Heart right ventricle (tissue), 16 donors: ENCODE measurements around the gene NAT10. TPM values are rescaled to one million over a fixed set of nuclear protein-coding genes. Genes with fewer than 3 reads are reported as not detected.
"Not testable (repeated sequence)": the region's sequence is repeated elsewhere in the genome, so short reads cannot be mapped to it uniquely, and the experiment has no call there.

ENCODE experiments used
- ATAC-seq, 8 donors: fragments of 200-7000 bp; cut with Tn5 transposase; one replicate each; pipeline ENCODE4 v1.9.1; 2020; ENCODE audit warnings: mild to moderate bottlenecking in 8 of 8, moderate library complexity in 8 of 8, moderate number of reproducible peaks in 1 of 8
- DNase-seq, 2 donors: peaks; one replicate each; pipeline ENCODE4 v3.0.0-alpha.2; 2020
- H3K27ac ChIP-seq, 10 donors: fragments of 200-600 bp; sonication (generic) in 2 of 10; one replicate each; pipeline versions ENCODE4 v1.5.0 to v1.8.0; 2020 to 2022; ENCODE audit warnings: mild to moderate bottlenecking in 3 of 10
- H3K27me3 ChIP-seq, 7 donors: fragments of 200-600 bp; one replicate each; pipeline ENCODE4 v1.8.0; 2021 to 2022; ENCODE audit warnings: mild to moderate bottlenecking in 2 of 7
- H3K36me3 ChIP-seq, 9 donors: fragments of 200-600 bp; sonication (generic) in 1 of 9; one replicate each; pipeline versions ENCODE4 v1.5.0 to v1.8.0; 2020 to 2022; ENCODE audit warnings: mild to moderate bottlenecking in 2 of 9
- H3K4me1 ChIP-seq, 9 donors: fragments of 200-600 bp; sonication (generic) in 1 of 9; one replicate each; pipeline versions ENCODE4 v1.5.0 to v1.8.0; 2020 to 2022; ENCODE audit warnings: mild to moderate bottlenecking in 4 of 9
- H3K4me3 ChIP-seq, 10 donors: fragments of 200-600 bp; sonication (generic) in 2 of 10; one replicate each; pipeline versions ENCODE4 v1.5.0 to v1.8.0; 2020 to 2022; ENCODE audit warnings: mild to moderate bottlenecking in 7 of 10, moderate library complexity in 2 of 10
- H3K9me3 ChIP-seq, 11 donors: fragments of 200-600 bp in 10 of 11; sonication (generic) in 2 of 11; one replicate each; pipeline versions ENCODE4 v1.5.0 to v1.8.0; 2013 to 2022; ENCODE audit warnings: mild to moderate bottlenecking in 2 of 11, control low read depth in 1 of 11, moderate library complexity in 1 of 11
- WGBS, 2 donors: extraction: QIAGEN DNeasy Blood & Tissue Kit; methylation state at CpG; one replicate each; pipeline ENCODE4 v1.1.7; 2013; ENCODE audit warnings: inconsistent platforms in 1 of 2; 5-methylcytosine and 5-hydroxymethylcytosine counted together
- intact Hi-C, 10 donors: fragments of 100-400 bp; cut with DNase I; formaldehyde crosslinking; loops; one replicate each; pipeline versions ENCODE4 v1.11.1 to v1.14.2; 2022
- polyA plus RNA-seq, 2 donors: library from polyadenylated mRNA; stranded (reverse); fragments of 200-250 nt; gene quantifications; one replicate each; pipeline ENCODE4 v1.2.3, GENCODE V29; 2013
- total RNA-seq, 10 donors: library from RNA; stranded (reverse); fragmentation: NEBNext Ultra II Directional in 3 of 10; extraction: Animal tissue kit (Norgen Biotek cat#: 25700) in 3 of 10; gene quantifications; one replicate each; pipeline versions ENCODE4 v1.2.1 to v1.2.4, GENCODE V29; 2021 to 2023
- TF ChIP-seq, protein P1 (sequence below), 9 donors: fragments of 200-600 bp; sonication (generic) in 2 of 9; IDR thresholded peaks; one replicate each; pipeline versions ENCODE4 v1.5.0 to v1.8.0; 2021 to 2022; ENCODE audit warnings: antibody characterized with exemption in 9 of 9, mild to moderate bottlenecking in 5 of 9, moderate library complexity in 1 of 9
- donor health status: Arrhythmogenic right ventricular cardiomyopathy.
- donor health status: ischemic (EF 13 %, LVEDD 7.1; RV severe dilation, severe dysfunction).
- donor health status: healthy with polysubstance abuse.
- donor health status: DM: no; HTN: yes; CAD: no.
- donor health status: DM: no; HTN: no; CAD: no.
- donor health status: ischemic (EF 25% LVEDD 6.9; RV normal size, moderate dysfunction).
- donor health status: ischemic (EF 25% LVEDD 5.7; RV mildly dilated, moderate dysfunction).
- donor health status: healthy.
- donor health status: DM: yes; HTN: yes; CAD: no.
- donor health status: Ischemic cardiomyopathy.
- donor health status: ischemic (EF 35%, LVEDD 5.7; RV mildly dilated, moderate dysfunction).
- donor health status: nonischemic (EF 11% LVEDD 7.7; RV severe dilation, severe dysfunction).
- donor health status: DM: yes; HTN: yes; CAD: no.
- donor health status: PGD.
- donor health status: ischemic (EF 29% LVEDD 5.4; RV normal size, mild dysfunction).
- donor health status: nonischemic (EF 23%, LVEDD 6.1; RV moderate dilation, normal function).

Gene NAT10
- total and polyA plus RNA-seq, 12 donors: 16.2 to 26.4 (median 21.9) TPM

DNA sequence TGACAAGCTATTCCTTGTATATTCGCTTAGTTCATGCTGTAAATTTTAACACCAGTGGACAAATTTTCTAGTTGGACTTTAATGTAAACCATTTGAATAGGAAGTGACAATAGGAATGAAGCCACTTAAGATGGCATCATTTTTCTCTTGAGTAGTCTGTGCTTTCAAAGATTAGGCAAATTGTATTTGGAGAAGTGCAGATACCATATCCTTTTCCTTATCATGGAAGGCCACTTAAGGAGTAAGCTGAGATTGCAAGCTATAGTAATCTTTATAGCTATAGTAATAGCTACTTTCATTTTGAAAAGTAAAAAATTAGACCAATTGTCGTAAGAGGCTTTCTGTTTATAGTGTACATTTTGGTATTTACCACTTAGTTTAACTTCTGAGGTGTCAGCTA lies 41.1 kb upstream of the NAT10 start:
- TF ChIP-seq, protein P1, sequence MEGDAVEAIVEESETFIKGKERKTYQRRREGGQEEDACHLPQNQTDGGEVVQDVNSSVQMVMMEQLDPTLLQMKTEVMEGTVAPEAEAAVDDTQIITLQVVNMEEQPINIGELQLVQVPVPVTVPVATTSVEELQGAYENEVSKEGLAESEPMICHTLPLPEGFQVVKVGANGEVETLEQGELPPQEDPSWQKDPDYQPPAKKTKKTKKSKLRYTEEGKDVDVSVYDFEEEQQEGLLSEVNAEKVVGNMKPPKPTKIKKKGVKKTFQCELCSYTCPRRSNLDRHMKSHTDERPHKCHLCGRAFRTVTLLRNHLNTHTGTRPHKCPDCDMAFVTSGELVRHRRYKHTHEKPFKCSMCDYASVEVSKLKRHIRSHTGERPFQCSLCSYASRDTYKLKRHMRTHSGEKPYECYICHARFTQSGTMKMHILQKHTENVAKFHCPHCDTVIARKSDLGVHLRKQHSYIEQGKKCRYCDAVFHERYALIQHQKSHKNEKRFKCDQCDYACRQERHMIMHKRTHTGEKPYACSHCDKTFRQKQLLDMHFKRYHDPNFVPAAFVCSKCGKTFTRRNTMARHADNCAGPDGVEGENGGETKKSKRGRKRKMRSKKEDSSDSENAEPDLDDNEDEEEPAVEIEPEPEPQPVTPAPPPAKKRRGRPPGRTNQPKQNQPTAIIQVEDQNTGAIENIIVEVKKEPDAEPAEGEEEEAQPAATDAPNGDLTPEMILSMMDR (IDR thresholded peaks at IDR 0.05): no peak
- 91 to 93% methylated on average over 2 of the region's 2 CpGs for WGBS, 2 donors
- ATAC-seq (no peak), DNase-seq (no peak)
- H3K36me3 ChIP-seq: peaks cover 0 to 51% (median 0%) of the 10 kb centered on the region in 9 donors
- no peaks in the 10 kb centered on the region for H3K9me3 ChIP-seq
- H3K27me3 ChIP-seq: no peaks in the 10 kb centered on the region
- peaks cover 4 to 88% (median 57%) of the 10 kb centered on the region in 9 donors for H3K4me1 ChIP-seq
- intact Hi-C loops: no loop called here
- no peak overlapping the region for H3K4me3 ChIP-seq
- H3K27ac ChIP-seq: no peak overlapping the region

DNA sequence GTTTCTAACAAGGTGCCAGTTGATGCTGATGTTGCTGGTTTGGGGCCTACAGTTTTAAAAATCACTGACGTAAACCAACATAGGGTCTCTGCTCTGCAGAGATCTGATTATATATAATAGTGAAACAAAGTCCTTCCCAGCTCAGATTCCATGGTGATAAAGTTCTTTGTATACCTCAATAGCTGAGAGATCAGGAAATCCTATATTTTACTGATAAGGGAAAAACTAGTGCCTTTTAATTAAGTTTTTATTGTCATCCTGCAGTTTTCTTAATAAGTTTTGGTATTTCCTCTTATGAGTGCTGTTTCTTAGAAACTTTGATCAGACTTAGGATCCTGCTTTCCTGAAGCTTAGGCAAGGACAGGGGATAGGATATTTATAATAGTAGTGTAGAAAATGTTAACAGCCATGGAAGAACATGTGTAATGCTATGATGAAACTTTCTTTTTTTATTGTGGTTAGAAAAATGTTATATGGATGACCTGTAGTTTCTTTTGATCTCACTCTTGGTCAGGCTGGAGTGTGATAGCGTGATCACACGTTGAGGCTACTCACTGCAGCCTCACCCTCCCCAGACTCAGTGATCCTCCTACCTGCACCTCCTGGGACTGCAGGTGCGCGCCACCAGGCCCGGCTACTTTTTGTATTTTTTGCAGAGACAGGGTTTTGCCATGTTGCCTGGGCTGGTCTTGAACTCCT lies 39.8 kb upstream of the NAT10 start:
- 90 to 94% methylated on average over 6 of the region's 6 CpGs for WGBS, 2 donors
- ATAC-seq: no peak
- DNase-seq: no peak
- intact Hi-C loops: loop anchor here in 1 of 10 donors (5.0 kb wide), 2 partner anchors 37 to 68 kb away; no protein-coding TSS in a partner anchor
- H3K4me1 ChIP-seq: peaks cover 3 to 86% (median 59%) of the 10 kb centered on the region in 9 donors
- H3K27me3 ChIP-seq: no peaks in the 10 kb centered on the region
- H3K4me3 ChIP-seq: no peak overlapping the region
- TF ChIP-seq, protein P1 (IDR thresholded peaks at IDR 0.05): peak in 1 of 9 donors; percentile 8
- no peak overlapping the region for H3K27ac ChIP-seq
- peaks cover 0 to 42% (median 0%) of the 10 kb centered on the region in 9 donors for H3K36me3 ChIP-seq
- no peaks in the 10 kb centered on the region for H3K9me3 ChIP-seq

- not testable (repeated sequence) for H3K9me3 ChIP-seq, ATAC-seq, H3K4me3 ChIP-seq, DNase-seq, H3K27me3 ChIP-seq
- peak overlapping the region in 1 of 10 donors; percentile 63 for H3K27ac ChIP-seq
- peaks cover 3 to 78% (median 60%) of the 10 kb centered on the region in 9 donors for H3K4me1 ChIP-seq
- WGBS, 2 donors: 90 to 91% methylated on average over 8 of the region's 8 CpGs
- H3K36me3 ChIP-seq: peaks cover 0 to 41% (median 2%) of the 10 kb centered on the region in 9 donors
- intact Hi-C loops: loop anchor here in 1 of 10 donors (5.0 kb wide), 2 partner anchors 36 to 69 kb away; no protein-coding TSS in a partner anchor
Observed at GRCh38 chr11:34066766-34067165, 38.7 kb upstream of the NAT10 start.

DNA sequence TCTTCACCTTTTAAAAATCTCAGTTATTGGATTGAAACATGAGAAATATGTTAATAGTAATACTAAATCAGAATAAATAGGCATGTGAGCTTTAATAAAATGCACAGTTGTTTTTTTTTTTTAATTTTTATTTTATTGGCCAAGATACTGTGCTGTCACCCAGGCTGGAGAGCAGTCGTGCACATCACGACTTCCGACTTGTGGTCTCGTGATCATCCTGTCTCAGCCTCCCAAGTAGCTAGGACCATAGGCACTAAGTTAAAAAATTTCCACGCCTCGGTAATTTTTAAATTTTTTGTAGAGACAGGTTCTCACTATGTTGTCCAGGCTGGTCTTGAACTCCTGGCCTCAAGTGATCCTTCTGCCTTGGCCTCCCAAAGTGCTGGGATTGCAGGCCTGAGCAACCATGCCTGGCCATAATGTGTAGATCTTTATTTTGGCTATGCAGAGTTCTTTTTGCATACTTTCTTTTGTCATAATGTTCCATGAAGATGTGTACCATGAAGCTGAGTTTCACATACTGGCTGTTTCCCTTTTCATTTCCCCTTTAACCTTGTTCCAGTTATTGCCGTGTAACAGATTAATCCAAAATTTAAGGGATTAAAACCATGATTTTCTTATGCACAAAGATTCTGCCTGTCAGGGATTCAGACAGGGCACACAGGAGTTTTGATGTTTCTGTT lies 37.9 kb upstream of the NAT10 start:
- peaks cover 3 to 77% (median 60%) of the 10 kb centered on the region in 9 donors for H3K4me1 ChIP-seq

More for the DNA sequence above, 37.9 kb upstream of the NAT10 start:
- DNase-seq (no peak), ATAC-seq (no peak)
- intact Hi-C loops: loop anchor here in 1 of 10 donors (5.0 kb wide), 2 partner anchors 35 to 70 kb away; no protein-coding TSS in a partner anchor
- WGBS, 2 donors: 90 to 93% methylated on average over 7 of the region's 7 CpGs
- no peaks in the 10 kb centered on the region for H3K27me3 ChIP-seq
- TF ChIP-seq, protein P1 (IDR thresholded peaks at IDR 0.05): no peak
- peak overlapping the region in 6 of 10 donors; percentile 32 to 63 (median 44) for H3K27ac ChIP-seq
- no peak overlapping the region for H3K4me3 ChIP-seq
- H3K9me3 ChIP-seq: no peaks in the 10 kb centered on the region
- peaks cover 0 to 45% (median 10%) of the 10 kb centered on the region in 9 donors for H3K36me3 ChIP-seq
